Daoy (cell line): ENCODE results near the gene HSD17B2. TPM values are rescaled to one million over a fixed set of nuclear protein-coding genes. Genes with fewer than 3 reads are reported as not detected.
"Not testable (repeated sequence)": the region's sequence is repeated elsewhere in the genome, so short reads cannot be mapped to it uniquely, and the experiment has no call there.

ENCODE experiments used
- DNase-seq: peaks from one replicate; pipeline ENCODE4 v3.0.0-alpha.2; 2015; ENCODE audit warnings: low read depth
- total RNA-seq: library from RNA; depleted of rRNA; stranded (reverse); fragments of >200 nt; shearing (Covaris generic); gene quantifications from 2 replicates; pipeline ENCODE4 v1.2.3, GENCODE V29; 2014; rRNA removed

Gene HSD17B2, protein sequence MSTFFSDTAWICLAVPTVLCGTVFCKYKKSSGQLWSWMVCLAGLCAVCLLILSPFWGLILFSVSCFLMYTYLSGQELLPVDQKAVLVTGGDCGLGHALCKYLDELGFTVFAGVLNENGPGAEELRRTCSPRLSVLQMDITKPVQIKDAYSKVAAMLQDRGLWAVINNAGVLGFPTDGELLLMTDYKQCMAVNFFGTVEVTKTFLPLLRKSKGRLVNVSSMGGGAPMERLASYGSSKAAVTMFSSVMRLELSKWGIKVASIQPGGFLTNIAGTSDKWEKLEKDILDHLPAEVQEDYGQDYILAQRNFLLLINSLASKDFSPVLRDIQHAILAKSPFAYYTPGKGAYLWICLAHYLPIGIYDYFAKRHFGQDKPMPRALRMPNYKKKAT
- total RNA-seq: 0.45 and 0.69 TPM in 2 replicates

DNA sequence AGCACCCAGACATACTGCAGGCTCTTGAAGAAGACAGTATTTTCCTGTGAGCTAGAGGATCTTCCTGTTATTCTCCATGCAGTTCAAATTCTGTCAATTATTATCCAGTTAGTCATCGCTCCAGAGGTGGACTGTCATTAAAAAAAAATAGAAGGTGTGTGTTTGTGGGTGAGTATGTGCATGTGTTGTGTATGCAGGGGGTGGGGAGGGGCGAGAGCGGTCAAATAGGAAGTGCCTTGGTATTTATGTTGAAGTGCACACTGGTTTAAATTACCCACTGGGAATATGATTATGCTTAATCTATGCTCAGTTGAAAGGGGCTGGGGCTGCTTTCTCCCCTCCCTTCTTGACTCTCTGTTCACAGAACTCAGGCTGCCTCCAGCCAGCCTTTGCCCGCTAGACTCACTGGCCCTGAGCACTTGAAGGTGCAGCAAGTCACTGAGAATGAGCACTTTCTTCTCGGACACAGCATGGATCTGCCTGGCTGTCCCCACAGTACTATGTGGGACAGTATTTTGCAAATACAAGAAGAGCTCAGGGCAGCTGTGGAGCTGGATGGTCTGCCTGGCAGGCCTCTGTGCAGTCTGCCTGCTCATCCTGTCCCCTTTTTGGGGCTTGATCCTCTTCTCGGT lies at the start of gene HSD17B2:
Gene HSD17B2, plus strand, starts transcription at position 273 of the 632 bp plus-strand sequence. Its CDS starts 172 bp downstream, at position 445.
- DNase-seq: peak; percentile 50

- no peak for DNase-seq
Observed at GRCh38 chr16:81987121-81987520, 47.9 kb upstream of the HSD17B2 start.

GRCh38 chr16:81987706-81988105 lies 47.3 kb upstream of the HSD17B2 start:
- DNase-seq: peak; percentile 39

GRCh38 chr16:81992859-81993258 lies 42.2 kb upstream of the HSD17B2 start:
- no peak for DNase-seq

DNA sequence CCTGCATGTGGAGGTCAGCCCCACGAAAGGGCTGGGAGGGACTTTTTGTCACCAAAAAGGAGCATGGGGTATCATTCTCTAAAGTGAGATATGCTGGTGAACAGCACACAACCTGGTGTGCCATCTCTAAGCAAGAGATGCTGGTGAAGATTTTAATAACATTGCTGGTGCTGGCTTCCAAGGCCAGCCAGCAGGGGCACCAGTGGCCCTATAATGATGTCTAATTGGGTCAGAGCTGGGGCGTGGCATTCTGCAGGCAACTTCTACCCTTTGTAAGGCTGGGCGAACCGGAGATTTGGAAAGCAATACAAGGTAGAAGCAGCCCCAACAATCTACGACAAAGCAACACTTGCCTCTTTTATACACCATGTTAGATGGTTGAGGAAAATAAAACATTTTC lies 40.6 kb upstream of the HSD17B2 start:
- no peak for DNase-seq

- no peak for DNase-seq
Observed at GRCh38 chr16:81995651-81996050, 39.4 kb upstream of the HSD17B2 start.

- peak; percentile 71 for DNase-seq
Observed at GRCh38 chr16:81996664-81997509, 38.2 kb upstream of the HSD17B2 start.

DNA sequence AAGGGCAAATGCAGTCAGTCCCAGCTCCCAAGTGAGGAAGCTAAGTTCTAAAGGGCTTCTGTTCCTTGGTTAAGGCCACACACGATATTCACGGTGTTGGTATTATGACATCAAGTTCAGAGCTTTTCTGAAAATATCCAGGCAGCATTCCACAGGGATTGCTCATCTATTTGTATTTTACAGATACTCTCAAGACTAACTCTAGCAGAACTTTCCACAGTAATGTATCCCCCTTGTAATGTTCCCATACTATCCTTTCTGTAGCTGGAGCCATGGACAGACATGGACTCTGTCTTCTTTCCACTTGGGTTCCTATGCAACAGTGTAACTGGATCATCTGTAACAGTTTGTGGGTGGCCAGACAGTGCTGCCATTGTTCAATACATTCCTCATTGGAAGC lies 37.3 kb upstream of the HSD17B2 start:
- peak; percentile 50 for DNase-seq

- DNase-seq: no peak
Observed at GRCh38 chr16:82002831-82003230, 32.2 kb upstream of the HSD17B2 start.

DNA sequence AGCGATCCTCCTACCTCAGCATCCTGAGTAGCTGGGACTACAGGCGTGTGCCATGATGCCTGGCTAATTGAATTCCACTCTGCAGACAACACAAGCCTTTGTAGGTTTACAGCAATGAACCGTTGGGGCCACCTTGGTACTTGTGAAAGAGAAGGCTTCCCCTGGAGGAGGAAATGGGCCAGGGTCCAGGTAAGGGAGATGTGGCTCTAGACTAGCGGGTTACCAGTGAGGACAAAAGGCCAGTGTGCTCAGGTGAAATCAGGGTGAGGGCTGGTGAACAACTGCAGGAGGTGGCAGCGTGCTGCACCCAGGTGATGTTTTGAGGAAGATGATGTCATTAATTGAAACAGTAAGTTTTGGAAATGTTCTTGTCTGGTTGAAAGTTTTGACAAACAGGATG lies 30.5 kb upstream of the HSD17B2 start:
- DNase-seq: no peak

- DNase-seq: no peak
Observed at GRCh38 chr16:82005027-82005830, 29.8 kb upstream of the HSD17B2 start.

DNA sequence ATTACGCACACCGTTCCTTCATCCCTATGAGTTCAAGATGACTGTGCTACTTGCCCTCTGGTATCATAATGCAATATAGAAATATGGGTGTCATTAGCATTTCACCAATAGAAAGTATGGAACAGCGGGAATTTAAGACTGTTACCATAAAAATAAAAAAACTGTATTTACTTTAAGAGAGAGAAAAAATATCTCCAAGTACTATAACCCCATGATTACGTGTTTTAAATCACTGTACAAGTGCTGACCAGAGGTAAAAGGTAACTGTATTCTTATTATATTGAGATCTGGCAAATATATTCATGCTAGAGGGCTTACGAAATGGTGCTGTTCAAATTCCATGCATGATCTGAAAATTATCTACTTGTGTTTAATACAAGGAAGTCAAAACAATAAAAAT lies 29.0 kb upstream of the HSD17B2 start:
- no peak for DNase-seq

GRCh38 chr16:82007189-82007588 lies 27.9 kb upstream of the HSD17B2 start:
- DNase-seq: no peak

GRCh38 chr16:82008957-82009592 lies 26.0 kb upstream of the HSD17B2 start:
- no peak for DNase-seq

GRCh38 chr16:82009789-82010188 lies 25.3 kb upstream of the HSD17B2 start:
- DNase-seq: not testable (repeated sequence)

DNA sequence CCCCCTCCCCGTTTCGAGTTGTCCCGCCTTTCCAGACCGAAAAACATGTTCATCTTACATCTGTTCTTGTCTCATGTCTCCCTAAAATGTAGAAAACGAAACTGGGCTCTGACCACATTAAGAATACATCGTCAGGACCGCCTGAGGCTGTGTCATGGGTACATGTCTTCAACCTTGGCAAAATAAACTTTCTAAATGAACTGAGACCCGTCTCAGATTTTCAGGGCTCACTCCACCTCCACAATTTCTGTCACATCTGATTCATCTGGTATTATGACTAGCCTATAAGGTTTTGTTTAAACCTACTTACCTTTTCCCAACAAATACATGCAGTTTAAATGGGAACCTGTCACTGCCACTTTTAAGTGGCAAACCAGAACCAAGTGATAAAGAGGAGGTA lies 24.4 kb upstream of the HSD17B2 start:
- DNase-seq: no peak

DNA sequence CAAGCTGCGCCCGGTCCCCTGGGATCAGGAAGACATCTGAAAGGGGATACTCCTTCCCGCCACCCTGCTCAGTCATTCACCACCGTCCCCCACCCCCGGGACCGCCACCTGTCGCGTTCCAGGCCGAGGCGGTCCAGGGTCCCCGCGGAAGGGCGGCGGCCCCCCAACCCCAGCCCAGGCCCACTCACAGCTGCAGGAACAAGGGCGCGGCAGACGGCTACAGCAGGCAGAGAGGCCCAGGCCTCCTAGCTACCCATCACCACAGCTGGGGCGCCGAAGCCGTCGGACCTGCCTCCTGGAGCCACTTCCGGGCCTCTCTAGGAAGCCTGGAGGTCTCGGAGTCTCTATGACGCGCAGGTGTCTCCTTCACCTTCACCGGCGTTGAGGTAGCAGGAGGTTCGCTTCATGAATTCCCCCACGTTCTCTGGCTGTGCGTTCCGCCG lies 23.8 kb upstream of the HSD17B2 start, which contains the start of gene SDR42E1:
Gene SDR42E1, minus strand, starts transcription at position 272 of the 443 bp plus-strand sequence. CDS start 10,612 bp downstream, outside the sequence.
- DNase-seq: peak; percentile 20

GRCh38 chr16:82013139-82013538 lies 21.9 kb upstream of the HSD17B2 start:
- DNase-seq: no peak

DNA sequence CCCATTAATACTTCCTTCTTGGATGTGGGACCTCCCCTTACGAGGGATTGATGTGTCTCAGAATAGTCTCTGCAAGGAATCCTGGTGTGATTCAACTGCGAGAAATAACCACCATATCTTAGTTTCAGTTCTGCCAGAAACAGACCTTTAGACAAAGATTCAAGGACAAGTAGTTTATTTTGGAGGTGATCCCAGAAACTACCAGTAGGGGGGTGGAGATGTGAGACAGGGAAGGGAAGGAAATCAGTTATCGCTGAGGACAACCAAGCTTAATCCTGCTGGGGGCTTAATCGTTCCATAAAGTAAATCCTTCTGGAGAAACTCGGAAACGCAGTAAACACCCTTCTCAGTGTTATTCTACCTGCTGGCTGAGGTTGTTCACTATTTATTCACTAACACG lies 18.8 kb upstream of the HSD17B2 start:
- DNase-seq: peak; percentile 53

DNA sequence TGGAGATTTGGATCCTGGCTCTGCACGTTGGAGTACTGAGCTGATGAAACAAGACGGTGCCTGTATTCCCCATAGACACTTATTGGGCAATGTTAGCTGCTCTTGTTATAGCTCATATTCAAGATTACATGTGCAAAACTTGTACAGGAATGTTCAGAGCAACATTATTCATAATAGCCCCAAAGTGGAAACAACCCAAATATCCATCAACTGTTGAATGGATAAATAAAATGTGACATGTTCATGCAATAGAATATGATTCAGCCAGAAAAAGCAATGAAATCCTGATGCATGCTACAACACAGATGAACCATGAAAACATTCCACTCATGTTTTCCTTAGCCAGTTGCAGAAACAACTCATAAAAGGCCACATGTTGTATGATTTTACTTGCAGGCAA lies 18.1 kb upstream of the HSD17B2 start:
- no peak for DNase-seq
